GM19023 (cell line): Measurements from ENCODE around the gene ATG4C.
A peak's percentile ranks its signal among the peaks of the same experiment; 100 is the strongest.
"Not testable (repeated sequence)": the region's sequence is repeated elsewhere in the genome, so short reads cannot be mapped to it uniquely, and the experiment has no call there.

Source experiments
- ATAC-seq: cut with Tn5 transposase; IDR thresholded peaks from one replicate; pipeline ENCODE4 v1.9.1; 2021; ENCODE audit warnings: mild to moderate bottlenecking, moderate library complexity; ENCODE audit not compliant: unreplicated experiment

ATG4C gene

GRCh38 chr1:62774971-62775595 is 8.8 kb upstream of the ATG4C start:
- ATAC-seq: no peak

- no peak for ATAC-seq
These were observed 5.7 kb upstream of the ATG4C start for GRCh38 chr1:62778208-62778607.

DNA sequence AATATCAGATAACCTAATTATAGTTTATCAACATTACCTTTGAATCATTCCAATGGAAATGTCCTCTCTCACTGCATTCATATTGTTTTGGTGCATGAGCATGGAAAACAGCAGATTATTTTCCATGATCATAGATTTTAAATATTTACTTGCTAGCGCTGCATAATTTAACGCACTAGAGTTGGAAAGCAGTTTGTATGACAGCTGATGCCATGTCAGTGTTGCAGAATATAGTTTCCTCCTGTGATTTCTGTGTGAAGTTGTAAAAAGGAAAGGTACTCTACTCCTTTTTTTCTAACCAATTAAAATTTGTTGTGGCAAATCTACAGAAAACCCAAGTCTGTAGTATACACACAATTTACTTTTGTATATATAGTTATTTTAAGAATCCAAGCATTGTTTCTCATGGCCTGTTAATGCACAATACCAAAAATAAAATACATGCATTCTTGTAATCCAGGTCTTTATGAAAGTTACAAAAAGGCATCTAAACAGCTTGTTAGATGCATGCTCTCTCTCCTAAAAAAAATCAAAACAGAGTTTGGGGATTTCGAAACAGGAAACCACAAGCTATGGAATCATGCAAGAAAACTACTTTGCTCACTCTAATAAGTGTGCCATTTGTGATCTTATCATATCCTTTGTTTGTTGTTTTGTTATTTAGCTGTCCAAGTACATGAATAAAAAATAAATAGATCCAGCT is 1.9 kb upstream of the ATG4C start:
- no peak for ATAC-seq

GRCh38 chr1:62782544-62783212 is 1.3 kb upstream of the ATG4C start:
- not testable (repeated sequence) for ATAC-seq

- ATAC-seq: peak; percentile 19
These were observed 805 bp downstream of the ATG4C start for GRCh38 chr1:62784509-62785365.

DNA sequence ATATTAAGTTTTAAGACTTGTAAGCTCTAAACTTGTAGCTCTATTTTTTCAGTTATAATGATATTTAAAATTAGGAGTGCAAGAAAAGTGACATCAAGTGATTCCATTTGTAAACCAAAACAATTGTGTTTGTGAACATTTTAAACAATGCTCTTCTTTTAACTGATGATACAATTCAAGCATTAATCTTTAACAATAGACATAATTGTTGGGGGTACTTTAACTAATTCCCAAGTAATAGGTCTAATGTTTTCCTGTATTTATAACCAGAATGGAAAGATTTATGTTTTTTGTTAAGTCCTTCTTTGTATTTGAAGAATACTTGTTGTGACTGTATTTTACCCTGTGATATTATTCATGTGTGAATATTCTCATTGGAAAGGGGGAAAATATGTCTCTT is 6.8 kb downstream of the ATG4C start:
- no peak for ATAC-seq

GRCh38 chr1:62794053-62794452 is 10.1 kb downstream of the ATG4C start:
- ATAC-seq: no peak

- ATAC-seq: no peak
These were observed 12.3 kb downstream of the ATG4C start for GRCh38 chr1:62796221-62796620.

GRCh38 chr1:62799688-62800087 is 15.8 kb downstream of the ATG4C start:
- no peak for ATAC-seq

- ATAC-seq: no peak
These were observed 16.3 kb downstream of the ATG4C start for GRCh38 chr1:62800281-62800680.

DNA sequence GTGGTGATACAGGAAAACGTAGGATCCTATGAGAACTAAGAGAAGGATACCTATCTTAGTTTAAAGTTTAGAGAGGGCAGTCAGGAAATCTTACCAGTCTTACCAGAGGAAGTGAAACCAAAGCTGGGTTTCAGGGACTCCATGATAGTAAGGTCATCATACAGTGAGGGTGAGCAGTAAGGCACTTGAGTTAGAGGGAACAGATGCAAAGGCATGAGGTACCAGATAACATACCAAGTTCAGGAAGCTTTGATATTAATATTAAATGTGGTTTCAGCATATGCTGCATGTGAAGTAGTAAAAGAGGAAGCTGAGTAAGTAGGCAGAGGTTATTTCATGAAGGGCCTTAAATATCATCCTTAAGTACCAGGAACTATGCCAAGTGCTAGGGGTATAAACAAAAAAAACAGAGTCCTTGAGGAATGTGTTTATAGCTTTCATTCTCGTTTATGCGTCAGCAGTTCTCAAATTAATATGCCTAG is 16.9 kb downstream of the ATG4C start:
- peak; percentile 99 for ATAC-seq

GRCh38 chr1:62809788-62810187 is 25.9 kb downstream of the ATG4C start:
- ATAC-seq: no peak

DNA sequence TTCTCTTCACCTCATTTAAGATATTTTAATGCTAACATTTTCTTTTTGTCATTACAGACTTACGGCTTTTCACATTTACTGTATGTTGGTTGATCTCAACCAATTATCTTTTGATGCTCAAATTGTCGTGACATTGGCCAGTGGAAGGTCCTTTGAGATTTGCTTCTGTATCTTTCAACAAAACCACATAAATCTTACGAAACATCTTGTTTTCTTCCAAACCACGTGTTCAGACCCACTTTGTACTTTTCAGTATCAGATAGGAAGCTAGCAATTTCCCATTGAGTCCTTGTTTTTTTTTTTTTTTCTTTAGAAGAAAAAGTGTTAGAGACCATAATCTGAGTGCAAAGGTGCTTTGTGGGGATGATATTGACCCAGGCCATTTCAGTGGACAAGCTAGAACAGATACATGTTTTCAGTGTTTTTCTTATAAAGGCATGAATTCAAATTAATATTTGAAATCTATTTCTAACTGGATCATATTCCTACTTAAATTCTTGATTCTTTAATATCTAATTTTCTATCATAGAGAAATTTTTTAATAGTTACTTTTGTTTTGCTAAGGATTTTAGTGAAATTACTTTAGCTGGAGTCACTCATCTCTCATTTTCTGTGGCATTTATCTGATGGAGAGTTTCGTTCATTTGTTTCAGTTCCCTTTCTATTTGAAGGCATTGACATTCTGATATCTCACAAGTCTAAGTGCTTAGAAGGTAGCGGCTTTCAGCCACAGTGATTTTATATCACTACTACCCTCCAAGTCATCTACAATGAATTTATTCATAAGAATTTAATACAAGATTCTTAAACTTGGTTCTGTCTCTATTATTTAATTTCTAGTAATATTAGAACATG is 26.7 kb downstream of the ATG4C start:
- ATAC-seq: peak; percentile 88

GRCh38 chr1:62823556-62823955 is 39.6 kb downstream of the ATG4C start:
- ATAC-seq: no peak

DNA sequence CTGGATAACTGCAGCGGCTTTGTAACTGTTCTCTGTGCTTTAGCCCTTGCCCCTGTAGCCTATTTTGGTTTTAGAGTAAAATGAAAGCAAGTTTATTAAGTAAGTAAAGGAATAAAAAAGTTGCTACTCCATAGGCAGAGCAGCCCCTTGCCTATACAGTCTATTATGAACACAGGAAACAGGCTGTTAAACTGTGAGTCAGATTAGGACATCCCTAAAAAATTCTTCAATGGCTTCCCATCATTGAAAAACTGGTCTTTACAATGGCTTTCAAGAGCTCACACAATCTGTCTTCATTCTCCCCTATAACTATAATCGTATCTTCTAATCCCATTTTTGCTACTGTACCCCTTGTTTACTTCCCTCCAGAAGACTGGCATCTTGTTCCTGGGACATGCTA is 43.0 kb downstream of the ATG4C start:
- ATAC-seq: no peak

GRCh38 chr1:62827786-62828185 is 43.9 kb downstream of the ATG4C start:
- not testable (repeated sequence) for ATAC-seq

DNA sequence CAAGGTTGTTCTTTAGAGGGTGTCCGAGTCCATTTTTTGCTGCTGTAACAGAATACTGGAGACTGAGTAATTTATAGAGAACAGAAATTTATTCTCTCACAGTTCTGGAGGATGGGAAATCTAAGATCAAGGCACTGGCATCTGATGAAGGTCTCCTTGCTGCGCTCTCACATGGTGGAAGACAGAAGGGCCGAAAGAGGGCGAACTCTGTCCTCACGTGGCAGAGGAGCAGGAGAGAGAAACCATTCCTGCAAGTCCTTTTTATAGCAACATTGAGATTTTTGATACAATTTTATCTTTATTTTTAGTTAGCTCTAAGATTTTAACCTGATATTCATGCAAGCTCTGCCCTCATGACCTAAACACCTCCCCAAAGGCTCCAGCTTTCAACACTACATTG is 48.3 kb downstream of the ATG4C start:
- no peak for ATAC-seq

DNA sequence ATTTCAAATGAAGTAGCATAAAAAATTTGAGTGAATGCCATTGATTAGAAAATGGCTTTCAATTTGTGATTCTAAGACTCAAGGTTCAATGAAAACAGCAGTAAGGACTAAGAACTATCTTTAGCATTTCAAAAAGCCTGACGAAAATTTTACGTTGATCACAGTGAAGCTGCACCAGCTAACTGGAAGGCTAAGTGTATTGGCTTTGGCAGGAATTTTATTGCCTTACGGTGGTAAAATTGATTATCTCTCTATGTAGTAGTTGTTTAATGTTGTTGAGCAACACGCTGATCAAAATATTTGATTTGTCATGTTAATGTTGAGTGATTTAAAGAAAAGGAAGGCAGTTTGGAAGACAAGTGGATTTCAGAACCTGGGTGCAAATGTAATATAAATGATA is 49.6 kb downstream of the ATG4C start:
- ATAC-seq: no peak

DNA sequence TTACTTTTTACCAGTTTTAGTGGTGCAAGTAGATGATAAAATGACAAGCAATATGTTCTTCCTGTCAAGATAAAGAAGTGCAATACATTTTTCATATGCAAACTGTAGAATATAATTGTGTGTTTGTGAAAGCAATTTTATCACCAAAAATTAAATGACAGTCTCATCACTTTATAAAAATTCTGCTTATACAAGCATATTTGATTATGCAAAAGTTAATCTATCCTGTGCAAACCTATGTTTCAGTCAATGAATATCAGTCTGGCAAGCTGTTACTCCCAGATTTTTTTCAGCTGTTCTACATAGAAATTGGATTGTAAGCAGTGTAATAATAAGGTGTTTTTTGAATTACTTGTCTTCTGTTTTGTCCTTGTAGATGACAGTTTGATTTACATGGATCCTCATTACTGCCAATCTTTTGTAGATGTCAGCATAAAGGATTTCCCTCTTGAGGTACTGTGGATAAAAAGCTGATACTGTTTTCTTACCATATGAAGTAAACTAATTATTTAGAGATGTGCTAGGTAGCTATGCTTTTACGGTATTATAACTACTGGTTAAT is 50.5 kb downstream of the ATG4C start:
- ATAC-seq: no peak
